Measurements from ENCODE around the gene CCDC146. TPM values are rescaled to one million over a fixed set of nuclear protein-coding genes. Genes with fewer than 3 reads are reported as not detected.

CCDC146 gene
- total and polyA plus RNA-seq, 7 experiments from 2014 or later: 0.98 to 15.6 (median 14.5) TPM

DNA sequence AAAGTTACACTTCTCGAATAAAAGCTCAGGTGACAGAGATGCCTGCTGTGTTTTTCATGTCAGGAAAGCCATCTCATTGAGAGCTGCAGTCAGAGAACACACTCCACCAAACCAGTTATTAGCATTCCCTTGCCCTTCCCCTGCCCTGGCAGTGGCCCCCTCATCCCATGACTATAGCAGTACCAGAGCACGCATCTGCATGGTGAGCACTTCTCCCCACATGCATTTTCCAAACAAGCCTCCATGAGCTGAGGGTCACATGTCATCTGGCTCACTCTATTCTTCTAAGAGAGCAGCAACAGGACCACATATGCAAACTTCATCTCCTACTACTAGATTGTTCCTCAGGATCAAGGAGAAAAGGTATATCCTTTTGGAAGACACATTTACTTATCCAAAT, 119.7 kb downstream of the CCDC146 start:
- Histone ChIP-seq H3K9me3 (ENCODE audit: control insufficient read depth in 2 of 3, low read length in 3 of 3) (no peaks in the 10 kb centered on the region), H3K27me3 (ENCODE audit: control insufficient read depth in 2 of 2, insufficient read depth in 2 of 2, low read length in 2 of 2) (no peaks in the 10 kb centered on the region), H3K4me3 (ENCODE audit: low read length) (no peak overlapping the region), H3K4me1 (ENCODE audit: control insufficient read depth in 2 of 2, insufficient read depth in 2 of 2, low read length in 2 of 2) (peaks cover 0 to 8% of the 10 kb centered on the region in 2 donors), H3K27ac (ENCODE audit: low read depth, low read length) (no peak overlapping the region), H3K36me3 (ENCODE audit: control insufficient read depth in 2 of 3, insufficient read depth in 3 of 3, low read length in 3 of 3) (no peaks in the 10 kb centered on the region)
- no peak for ATAC-seq
- H3K36me3 Mint-ChIP-seq: peaks cover under 1 to 28% (median 23%) of the 10 kb centered on the region in 5 donors
- no peaks in the 10 kb centered on the region for H3K27me3 Mint-ChIP-seq
- peaks cover 13 to 29% (median 16%) of the 10 kb centered on the region in 7 donors for H3K4me1 Mint-ChIP-seq
- ChIA-PET CTCF (no interaction called here), POLR2A (no interaction called here)
- intact Hi-C loops (cut with micrococcal nuclease): no loop called here
- peaks cover 0 to 6% (median 0%) of the 10 kb centered on the region in 11 donors for H3K9me3 Mint-ChIP-seq
- peak overlapping the region in 1 of 9 donors; percentile 69 for H3K27ac Mint-ChIP-seq
- no peak for DNase-seq
- no peak overlapping the region for H3K4me3 Mint-ChIP-seq

DNA sequence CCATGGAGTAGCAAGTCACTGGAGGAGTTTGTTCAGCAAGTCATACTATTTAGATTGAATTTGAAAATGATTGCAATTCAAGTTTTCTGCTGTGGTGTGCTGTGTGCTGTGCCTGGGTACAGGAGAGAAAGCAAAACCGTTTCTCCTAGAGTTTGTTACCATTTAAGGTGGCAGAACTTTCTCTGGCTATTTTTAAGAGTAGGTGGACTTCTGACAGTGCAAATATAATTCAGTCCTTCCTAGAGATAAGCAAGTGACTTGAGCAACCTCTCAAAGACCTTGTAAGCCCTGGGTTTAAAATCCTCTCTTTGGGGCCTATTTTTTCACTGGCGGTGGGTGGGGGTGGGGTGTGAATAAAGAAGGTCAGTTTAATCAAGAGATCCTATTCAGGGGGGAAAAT, 120.1 kb downstream of the CCDC146 start:
- DNase-seq: no peak
- no peak overlapping the region for H3K4me3 Mint-ChIP-seq
- CTCF ChIA-PET: no interaction called here

GRCh38 chr7:77244222-77244934, 122.0 kb downstream of the CCDC146 start:
- Histone ChIP-seq H3K4me1 (ENCODE audit: control insufficient read depth in 2 of 2, insufficient read depth in 2 of 2, low read length in 2 of 2) (peaks cover 0 to 3% of the 10 kb centered on the region in 2 donors), H3K9me3 (ENCODE audit: control insufficient read depth in 2 of 3, low read length in 3 of 3) (no peaks in the 10 kb centered on the region), H3K27me3 (ENCODE audit: control insufficient read depth in 2 of 2, insufficient read depth in 2 of 2, low read length in 2 of 2) (no peaks in the 10 kb centered on the region), H3K27ac (ENCODE audit: low read depth, low read length) (no peak overlapping the region), H3K4me3 (ENCODE audit: low read length) (no peak overlapping the region), H3K36me3 (ENCODE audit: control insufficient read depth in 2 of 3, insufficient read depth in 3 of 3, low read length in 3 of 3) (no peaks in the 10 kb centered on the region)
- Mint-ChIP-seq H3K4me3 (no peak overlapping the region), H3K36me3 (peaks cover 0 to 14% (median 10%) of the 10 kb centered on the region in 5 donors), H3K27ac (no peak overlapping the region), H3K27me3 (peaks cover 0 to under 1% (median 0%) of the 10 kb centered on the region in 5 donors), H3K4me1 (peaks cover 4 to 21% (median 9%) of the 10 kb centered on the region in 7 donors), H3K9me3 (peaks cover 0 to 2% (median 0%) of the 10 kb centered on the region in 11 donors)
- no peak for DNase-seq
- intact Hi-C loops (cut with micrococcal nuclease): no loop called here
- CTCF ChIA-PET: no interaction called here
- POLR2A ChIA-PET: no interaction called here
- ATAC-seq: no peak

More for the DNA sequence above, 120.1 kb downstream of the CCDC146 start:
- POLR2A ChIA-PET: no interaction called here
- Histone ChIP-seq H3K36me3 (ENCODE audit: control insufficient read depth in 2 of 3, insufficient read depth in 3 of 3, low read length in 3 of 3) (no peaks in the 10 kb centered on the region), H3K4me1 (ENCODE audit: control insufficient read depth in 2 of 2, insufficient read depth in 2 of 2, low read length in 2 of 2) (peaks cover 0 to 8% of the 10 kb centered on the region in 2 donors), H3K9me3 (ENCODE audit: control insufficient read depth in 2 of 3, low read length in 3 of 3) (no peaks in the 10 kb centered on the region), H3K4me3 (ENCODE audit: low read length) (no peak overlapping the region), H3K27ac (ENCODE audit: low read depth, low read length) (no peak overlapping the region), H3K27me3 (ENCODE audit: control insufficient read depth in 2 of 2, insufficient read depth in 2 of 2, low read length in 2 of 2) (no peaks in the 10 kb centered on the region)
- peaks cover 0 to 25% (median 21%) of the 10 kb centered on the region in 5 donors for H3K36me3 Mint-ChIP-seq
- no peak for ATAC-seq
- peaks cover 13 to 29% (median 16%) of the 10 kb centered on the region in 7 donors for H3K4me1 Mint-ChIP-seq
- peaks cover 0 to 6% (median 0%) of the 10 kb centered on the region in 11 donors for H3K9me3 Mint-ChIP-seq
- no peak overlapping the region for H3K27ac Mint-ChIP-seq
- intact Hi-C loops (cut with micrococcal nuclease): no loop called here
- no peaks in the 10 kb centered on the region for H3K27me3 Mint-ChIP-seq

- Histone ChIP-seq H3K36me3 (ENCODE audit: control insufficient read depth in 2 of 3, insufficient read depth in 3 of 3, low read length in 3 of 3) (no peaks in the 10 kb centered on the region), H3K9me3 (ENCODE audit: control insufficient read depth in 2 of 3, low read length in 3 of 3) (no peaks in the 10 kb centered on the region), H3K27ac (ENCODE audit: low read depth, low read length) (no peak overlapping the region), H3K4me3 (ENCODE audit: low read length) (no peak overlapping the region), H3K4me1 (ENCODE audit: control insufficient read depth in 2 of 2, insufficient read depth in 2 of 2, low read length in 2 of 2) (no peaks in the 10 kb centered on the region), H3K27me3 (ENCODE audit: control insufficient read depth in 2 of 2, insufficient read depth in 2 of 2, low read length in 2 of 2) (no peaks in the 10 kb centered on the region)
- Mint-ChIP-seq H3K27ac (no peak overlapping the region), H3K4me3 (no peak overlapping the region), H3K36me3 (peaks cover 0 to 14% (median 10%) of the 10 kb centered on the region in 5 donors), H3K4me1 (peaks cover 0 to 14% (median 5%) of the 10 kb centered on the region in 7 donors), H3K9me3 (peaks cover 0 to under 1% (median 0%) of the 10 kb centered on the region in 11 donors), H3K27me3 (peaks cover 0 to 9% (median 0%) of the 10 kb centered on the region in 5 donors)
- DNase-seq (no peak), ATAC-seq (no peak)
- CTCF ChIA-PET: no interaction called here
- intact Hi-C loops (cut with micrococcal nuclease): loop anchor here in 1 of 2 donors (5.0 kb wide), 1 partner anchor 1068 kb away; no protein-coding TSS in a partner anchor
- POLR2A ChIA-PET: no interaction called here
These were observed 122.8 kb downstream of the CCDC146 start for GRCh38 chr7:77245015-77245755.

DNA sequence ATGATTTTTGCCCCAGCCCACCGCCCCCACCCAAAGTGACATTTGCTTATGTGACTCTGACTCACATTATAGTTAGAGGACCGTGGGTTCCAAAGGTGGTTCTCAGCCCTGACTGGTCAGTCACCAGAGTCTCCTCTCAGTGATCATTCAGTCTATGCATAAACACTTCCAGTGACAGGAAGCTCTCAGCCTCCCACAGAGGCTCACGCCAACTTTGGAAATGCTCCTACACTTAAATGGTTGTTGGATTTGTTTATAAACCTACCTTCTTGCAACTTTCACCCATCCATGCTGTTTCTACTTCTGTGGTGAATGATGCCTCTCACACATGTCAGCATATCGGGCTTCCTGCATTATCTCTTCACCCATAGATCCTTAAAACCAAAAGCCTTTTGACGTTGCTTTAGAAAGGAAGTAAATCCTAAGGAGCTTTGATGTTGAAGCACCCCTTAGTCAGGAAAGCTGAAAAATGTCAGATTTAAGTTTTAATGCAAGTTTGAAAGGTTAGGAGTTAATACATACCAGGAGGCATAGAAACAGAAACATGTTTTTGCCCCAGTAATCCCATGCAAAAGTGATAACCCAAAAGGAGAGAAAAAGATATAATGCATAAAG, 123.7 kb downstream of the CCDC146 start:
- H3K4me1 Mint-ChIP-seq: peaks cover 0 to 12% (median 5%) of the 10 kb centered on the region in 7 donors
- Histone ChIP-seq H3K4me1 (ENCODE audit: control insufficient read depth in 2 of 2, insufficient read depth in 2 of 2, low read length in 2 of 2) (no peaks in the 10 kb centered on the region), H3K27me3 (ENCODE audit: control insufficient read depth in 2 of 2, insufficient read depth in 2 of 2, low read length in 2 of 2) (no peaks in the 10 kb centered on the region), H3K4me3 (ENCODE audit: low read length) (no peak overlapping the region), H3K9me3 (ENCODE audit: control insufficient read depth in 2 of 3, low read length in 3 of 3) (no peaks in the 10 kb centered on the region), H3K27ac (ENCODE audit: low read depth, low read length) (no peak overlapping the region), H3K36me3 (ENCODE audit: control insufficient read depth in 2 of 3, insufficient read depth in 3 of 3, low read length in 3 of 3) (no peaks in the 10 kb centered on the region)
- peaks cover 0 to 13% (median 0%) of the 10 kb centered on the region in 5 donors for H3K27me3 Mint-ChIP-seq
- intact Hi-C loops (cut with micrococcal nuclease): loop anchor here in 1 of 2 donors (2.0 to 5.0 kb wide), 2 partner anchors 47 to 1069 kb away; partner anchors contain the start of gene FGL2
- no peak for DNase-seq
- ATAC-seq: no peak
- H3K27ac Mint-ChIP-seq: no peak overlapping the region
- ChIA-PET CTCF (interaction anchor here (0.9 to 2.6 kb wide), 8 partner anchors 8 to 124 kb away, joined by 3 to 12 read pairs (median 8); partner anchors contain the start of genes CCDC146 and FGL2), POLR2A (no interaction called here)
- H3K4me3 Mint-ChIP-seq: no peak overlapping the region
- H3K36me3 Mint-ChIP-seq: peaks cover 0 to 14% (median 10%) of the 10 kb centered on the region in 5 donors
- no peaks in the 10 kb centered on the region for H3K9me3 Mint-ChIP-seq

DNA sequence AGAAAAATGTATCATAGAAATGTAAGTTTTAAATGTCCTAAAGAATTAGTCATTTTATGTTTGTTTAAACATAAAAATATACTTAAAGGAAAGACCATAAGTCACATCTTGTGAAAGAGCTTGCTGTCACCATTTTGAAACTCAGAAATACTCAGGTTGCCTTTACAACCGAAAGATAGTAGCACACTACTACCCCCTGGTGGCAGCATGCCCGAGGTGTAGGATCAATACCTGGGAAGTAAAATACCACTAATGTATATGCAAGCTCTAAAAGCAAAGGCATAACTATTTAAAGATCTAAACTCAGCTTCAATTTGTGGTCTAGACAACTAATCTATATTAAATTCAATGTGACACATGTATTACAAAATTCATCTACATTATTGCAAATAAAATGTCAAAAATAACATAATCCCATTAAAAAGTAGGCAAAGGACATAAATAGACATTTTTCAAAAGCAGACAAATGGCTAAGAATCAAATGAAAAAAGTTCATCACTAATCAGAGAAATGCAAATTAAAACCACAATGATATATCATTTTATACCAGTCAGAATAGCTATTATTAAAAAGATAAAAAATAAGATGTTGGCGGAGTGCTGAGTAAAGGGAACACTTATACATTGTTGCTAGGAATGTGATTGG, 124.9 kb downstream of the CCDC146 start:
- Mint-ChIP-seq H3K27me3 (peaks cover 0 to 16% (median 0%) of the 10 kb centered on the region in 5 donors), H3K36me3 (peaks cover 0 to 9% (median 2%) of the 10 kb centered on the region in 5 donors), H3K4me1 (peaks cover 0 to 12% (median 3%) of the 10 kb centered on the region in 7 donors), H3K27ac (no peak overlapping the region), H3K4me3 (no peak overlapping the region), H3K9me3 (no peaks in the 10 kb centered on the region)
- Histone ChIP-seq H3K9me3 (ENCODE audit: control insufficient read depth in 2 of 3, low read length in 3 of 3) (no peaks in the 10 kb centered on the region), H3K4me3 (ENCODE audit: low read length) (no peak overlapping the region), H3K27me3 (ENCODE audit: control insufficient read depth in 2 of 2, insufficient read depth in 2 of 2, low read length in 2 of 2) (no peaks in the 10 kb centered on the region), H3K27ac (ENCODE audit: low read depth, low read length) (no peak overlapping the region), H3K4me1 (ENCODE audit: control insufficient read depth in 2 of 2, insufficient read depth in 2 of 2, low read length in 2 of 2) (no peaks in the 10 kb centered on the region), H3K36me3 (ENCODE audit: control insufficient read depth in 2 of 3, insufficient read depth in 3 of 3, low read length in 3 of 3) (no peaks in the 10 kb centered on the region)
- intact Hi-C loops (cut with micrococcal nuclease): loop anchor here (1.0 to 5.0 kb wide), 5 partner anchors 48 to 1070 kb away; partner anchors contain the start of genes CCDC146 (in 2 of the 2) and FGL2 (in 2 of the 2)
- POLR2A ChIA-PET: interaction anchor here (1.2 kb wide), 1 partner anchor 168 kb away, joined by 3 read pairs; no protein-coding TSS in a partner anchor
- CTCF ChIA-PET: interaction anchor here (0.6 to 2.6 kb wide), 15 partner anchors 8 to 289 kb away, joined by 3 to 12 read pairs (median 5); partner anchors contain the start of genes CCDC146 and FGL2
- DNase-seq: peak; percentile 65 to 82 (median 79)
- peak; percentile 99 for ATAC-seq
